ENCODE data around the gene MLH3.

GRCh38 chr14:74984236-74985027 lies 66.8 kb downstream of the MLH3 start:
- TF ChIP-seq MAX (IDR thresholded peaks at IDR 0.05; ENCODE audit: insufficient read depth, insufficient read length) (no peak), CTCF (IDR thresholded peaks at IDR 0.05; ENCODE audit: extremely low read depth in 1 of 2, insufficient read depth in 1 of 2, low read depth in 1 of 2, low read length in 2 of 2) (no peak), POLR2A (IDR thresholded peaks at IDR 0.05; ENCODE audit: low read depth, low read length) (no peak), POLR2AphosphoS5 (IDR thresholded peaks at IDR 0.05; ENCODE audit: insufficient read depth, low read depth, low read length) (no peak), FOS (IDR thresholded peaks at IDR 0.05; ENCODE audit: borderline replicate concordance, insufficient read depth, low read length) (no peak), EZH2 (IDR thresholded peaks at IDR 0.05; ENCODE audit: borderline replicate concordance, low read depth, low read length, severe bottlenecking) (no peak), GATA2 (IDR thresholded peaks at IDR 0.05; ENCODE audit: insufficient read depth, insufficient read length, low read depth, low read length) (no peak), JUN (IDR thresholded peaks at IDR 0.05; ENCODE audit: borderline replicate concordance, insufficient read depth, insufficient read length, low read depth) (no peak)

Measured in endothelial cell of umbilical vein (primary cell).